ENCODE measurements around the gene ADRB1.

The ADRB1 gene

GRCh38 chr10:114021717-114022680 is 21.7 kb upstream of the ADRB1 start:
- H3K27me3 Mint-ChIP-seq = peaks cover 11% of the 10 kb centered on the region
- no peak overlapping the region for H3K27ac Mint-ChIP-seq
- no peaks in the 10 kb centered on the region for H3K9me3 Mint-ChIP-seq (ENCODE audit: low read depth)

GRCh38 chr10:114022766-114023597 is 20.7 kb upstream of the ADRB1 start:
- Mint-ChIP-seq H3K4me1 (ENCODE audit: low read depth) (peaks cover 22% of the 10 kb centered on the region), H3K36me3 (peaks cover 3% of the 10 kb centered on the region), H3K27ac (no peak overlapping the region), H3K9me3 (ENCODE audit: low read depth) (no peaks in the 10 kb centered on the region), H3K4me3 (no peak overlapping the region), H3K27me3 (peaks cover 15% of the 10 kb centered on the region)

More at GRCh38 chr10:114021717-114022680, 21.7 kb upstream of the ADRB1 start:
- H3K4me1 Mint-ChIP-seq (ENCODE audit: low read depth) = peaks cover 22% of the 10 kb centered on the region
- no peak overlapping the region for H3K4me3 Mint-ChIP-seq
- peaks cover 3% of the 10 kb centered on the region for H3K36me3 Mint-ChIP-seq

- H3K4me3 Mint-ChIP-seq = no peak overlapping the region
- H3K9me3 Mint-ChIP-seq (ENCODE audit: low read depth) = no peaks in the 10 kb centered on the region
- peaks cover 23% of the 10 kb centered on the region for H3K27me3 Mint-ChIP-seq
- H3K27ac Mint-ChIP-seq = peak overlapping the region; percentile 1
- H3K36me3 Mint-ChIP-seq = peaks cover 3% of the 10 kb centered on the region
- H3K4me1 Mint-ChIP-seq (ENCODE audit: low read depth) = peaks cover 26% of the 10 kb centered on the region
Measured at GRCh38 chr10:114024876-114025610, 18.6 kb upstream of the ADRB1 start.

GRCh38 chr10:114025611-114026130 is 18.0 kb upstream of the ADRB1 start:
- Mint-ChIP-seq H3K4me1 (ENCODE audit: low read depth) (peaks cover 26% of the 10 kb centered on the region), H3K36me3 (peaks cover 1% of the 10 kb centered on the region), H3K4me3 (no peak overlapping the region), H3K27ac (no peak overlapping the region), H3K27me3 (peaks cover 23% of the 10 kb centered on the region), H3K9me3 (ENCODE audit: low read depth) (no peaks in the 10 kb centered on the region)

GRCh38 chr10:114026189-114027040 is 17.3 kb upstream of the ADRB1 start:
- H3K4me3 Mint-ChIP-seq = no peak overlapping the region
- H3K27ac Mint-ChIP-seq = no peak overlapping the region

GRCh38 chr10:114027041-114027394 is 16.6 kb upstream of the ADRB1 start:
- Mint-ChIP-seq H3K4me1 (ENCODE audit: low read depth) (peaks cover 26% of the 10 kb centered on the region), H3K36me3 (no peaks in the 10 kb centered on the region), H3K27ac (no peak overlapping the region), H3K4me3 (no peak overlapping the region), H3K9me3 (ENCODE audit: low read depth) (no peaks in the 10 kb centered on the region), H3K27me3 (peaks cover 23% of the 10 kb centered on the region)

More at GRCh38 chr10:114026189-114027040, 17.3 kb upstream of the ADRB1 start:
- H3K4me1 Mint-ChIP-seq (ENCODE audit: low read depth) = peaks cover 26% of the 10 kb centered on the region
- no peaks in the 10 kb centered on the region for H3K9me3 Mint-ChIP-seq (ENCODE audit: low read depth)
- H3K36me3 Mint-ChIP-seq = no peaks in the 10 kb centered on the region
- peaks cover 27% of the 10 kb centered on the region for H3K27me3 Mint-ChIP-seq

- H3K36me3 Mint-ChIP-seq = no peaks in the 10 kb centered on the region
- H3K27ac Mint-ChIP-seq = no peak overlapping the region
- no peak overlapping the region for H3K4me3 Mint-ChIP-seq
- peaks cover 26% of the 10 kb centered on the region for H3K4me1 Mint-ChIP-seq (ENCODE audit: low read depth)
- no peaks in the 10 kb centered on the region for H3K9me3 Mint-ChIP-seq (ENCODE audit: low read depth)
- H3K27me3 Mint-ChIP-seq = peaks cover 25% of the 10 kb centered on the region
Measured at GRCh38 chr10:114027951-114028350, 15.7 kb upstream of the ADRB1 start.

GRCh38 chr10:114028425-114028824 is 15.2 kb upstream of the ADRB1 start:
- H3K27me3 Mint-ChIP-seq = peaks cover 22% of the 10 kb centered on the region
- no peak overlapping the region for H3K27ac Mint-ChIP-seq
- no peak overlapping the region for H3K4me3 Mint-ChIP-seq
- H3K4me1 Mint-ChIP-seq (ENCODE audit: low read depth) = peaks cover 26% of the 10 kb centered on the region
- H3K9me3 Mint-ChIP-seq (ENCODE audit: low read depth) = no peaks in the 10 kb centered on the region
- H3K36me3 Mint-ChIP-seq = no peaks in the 10 kb centered on the region

GRCh38 chr10:114029655-114030054 is 14.0 kb upstream of the ADRB1 start:
- Mint-ChIP-seq H3K4me3 (no peak overlapping the region), H3K36me3 (no peaks in the 10 kb centered on the region), H3K4me1 (ENCODE audit: low read depth) (peaks cover 17% of the 10 kb centered on the region), H3K27me3 (peaks cover 19% of the 10 kb centered on the region), H3K27ac (no peak overlapping the region), H3K9me3 (ENCODE audit: low read depth) (no peaks in the 10 kb centered on the region)

- Mint-ChIP-seq H3K27ac (no peak overlapping the region), H3K36me3 (no peaks in the 10 kb centered on the region), H3K4me1 (ENCODE audit: low read depth) (peaks cover 12% of the 10 kb centered on the region), H3K4me3 (no peak overlapping the region), H3K9me3 (ENCODE audit: low read depth) (no peaks in the 10 kb centered on the region), H3K27me3 (peaks cover 19% of the 10 kb centered on the region)
Measured at GRCh38 chr10:114030140-114030539, 13.5 kb upstream of the ADRB1 start.

- Mint-ChIP-seq H3K27me3 (peaks cover 19% of the 10 kb centered on the region), H3K36me3 (no peaks in the 10 kb centered on the region), H3K27ac (no peak overlapping the region), H3K4me3 (no peak overlapping the region), H3K9me3 (ENCODE audit: low read depth) (no peaks in the 10 kb centered on the region), H3K4me1 (ENCODE audit: low read depth) (peaks cover 4% of the 10 kb centered on the region)
Measured at GRCh38 chr10:114031073-114031972, 12.3 kb upstream of the ADRB1 start.

GRCh38 chr10:114033566-114033965 is 10.1 kb upstream of the ADRB1 start:
- peaks cover 12% of the 10 kb centered on the region for H3K27me3 Mint-ChIP-seq
- H3K36me3 Mint-ChIP-seq = no peaks in the 10 kb centered on the region
- no peaks in the 10 kb centered on the region for H3K9me3 Mint-ChIP-seq (ENCODE audit: low read depth)
- no peak overlapping the region for H3K27ac Mint-ChIP-seq
- H3K4me3 Mint-ChIP-seq = no peak overlapping the region
- peaks cover 4% of the 10 kb centered on the region for H3K4me1 Mint-ChIP-seq (ENCODE audit: low read depth)
